GM10266 (cell line): ENCODE data around the gene CCDC92.

Source experiments
- DNase-seq: peaks from one replicate; pipeline ENCODE4 v3.0.0; 2012; ENCODE audit errors: extremely low spot score
- TF ChIP-seq, protein P1 (sequence below): IDR thresholded peaks from 2 replicates; pipeline ENCODE4 v1.5.1; 2012; ENCODE audit warnings: mild to moderate bottlenecking, low read depth; ENCODE audit not compliant: control insufficient read depth, insufficient read depth; ENCODE audit errors: missing control alignments

CCDC92 gene

DNA sequence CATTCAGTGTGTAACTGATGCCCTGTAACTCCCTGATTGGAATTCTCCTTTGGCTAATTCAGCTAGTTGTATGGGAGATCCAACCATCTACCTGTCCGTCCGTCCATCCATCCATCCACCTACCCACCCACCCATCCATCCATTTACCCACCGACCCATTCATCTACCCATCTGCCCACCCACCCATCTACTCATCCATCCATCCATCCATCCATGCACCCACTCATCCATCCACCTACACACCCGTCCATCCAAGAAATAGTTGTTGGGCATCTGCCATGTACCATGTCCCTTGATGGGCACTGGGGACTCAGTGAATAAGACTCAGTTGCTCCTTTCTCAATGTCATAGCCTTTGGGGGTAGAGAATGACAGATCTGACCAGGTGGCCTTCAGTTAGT, 48.1 kb downstream of the CCDC92 start:
- no peak for DNase-seq
- TF ChIP-seq, protein P1, sequence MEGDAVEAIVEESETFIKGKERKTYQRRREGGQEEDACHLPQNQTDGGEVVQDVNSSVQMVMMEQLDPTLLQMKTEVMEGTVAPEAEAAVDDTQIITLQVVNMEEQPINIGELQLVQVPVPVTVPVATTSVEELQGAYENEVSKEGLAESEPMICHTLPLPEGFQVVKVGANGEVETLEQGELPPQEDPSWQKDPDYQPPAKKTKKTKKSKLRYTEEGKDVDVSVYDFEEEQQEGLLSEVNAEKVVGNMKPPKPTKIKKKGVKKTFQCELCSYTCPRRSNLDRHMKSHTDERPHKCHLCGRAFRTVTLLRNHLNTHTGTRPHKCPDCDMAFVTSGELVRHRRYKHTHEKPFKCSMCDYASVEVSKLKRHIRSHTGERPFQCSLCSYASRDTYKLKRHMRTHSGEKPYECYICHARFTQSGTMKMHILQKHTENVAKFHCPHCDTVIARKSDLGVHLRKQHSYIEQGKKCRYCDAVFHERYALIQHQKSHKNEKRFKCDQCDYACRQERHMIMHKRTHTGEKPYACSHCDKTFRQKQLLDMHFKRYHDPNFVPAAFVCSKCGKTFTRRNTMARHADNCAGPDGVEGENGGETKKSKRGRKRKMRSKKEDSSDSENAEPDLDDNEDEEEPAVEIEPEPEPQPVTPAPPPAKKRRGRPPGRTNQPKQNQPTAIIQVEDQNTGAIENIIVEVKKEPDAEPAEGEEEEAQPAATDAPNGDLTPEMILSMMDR: no peak

DNA sequence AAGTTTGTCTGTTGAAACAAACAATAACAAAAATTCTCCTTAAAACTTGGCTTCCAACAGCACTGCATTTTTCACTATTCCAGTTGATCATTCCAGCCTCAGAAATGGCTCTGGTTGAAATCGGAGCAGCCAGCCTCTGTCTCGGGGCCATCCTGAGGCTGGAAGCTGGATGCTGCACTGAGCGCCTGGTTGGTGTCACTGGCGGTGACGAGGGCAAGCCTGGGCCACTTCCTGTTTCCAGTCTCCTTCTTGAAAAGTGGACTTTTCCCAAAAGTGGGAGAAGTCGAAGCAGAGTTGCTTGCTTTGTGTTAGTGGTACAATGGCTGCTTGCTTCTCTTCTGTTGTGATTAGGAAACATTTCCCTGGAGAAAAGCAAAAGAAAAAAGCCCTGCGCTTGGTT, 48.7 kb downstream of the CCDC92 start:
- TF ChIP-seq, protein P1: no peak
- no peak for DNase-seq

DNA sequence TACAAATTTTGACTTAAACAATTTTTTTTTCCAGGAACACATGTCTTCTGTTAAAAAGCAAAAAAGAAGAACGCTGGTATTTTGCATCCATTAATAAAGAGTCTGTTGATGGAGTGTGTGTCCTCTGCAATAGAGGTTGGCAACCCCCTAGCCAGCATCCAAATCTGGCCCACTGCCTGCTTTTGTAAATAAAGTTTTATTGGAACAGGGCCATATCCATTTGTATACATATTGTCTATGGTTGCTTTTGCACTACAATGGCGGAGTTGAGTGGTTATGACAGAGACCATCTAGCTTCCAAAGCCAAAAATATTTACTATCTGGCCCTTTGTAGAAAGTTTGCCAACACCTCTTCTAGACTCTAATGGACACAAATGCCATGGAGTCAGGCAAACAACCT, 49.6 kb downstream of the CCDC92 start:
- no peak for DNase-seq
- TF ChIP-seq, protein P1: no peak

DNA sequence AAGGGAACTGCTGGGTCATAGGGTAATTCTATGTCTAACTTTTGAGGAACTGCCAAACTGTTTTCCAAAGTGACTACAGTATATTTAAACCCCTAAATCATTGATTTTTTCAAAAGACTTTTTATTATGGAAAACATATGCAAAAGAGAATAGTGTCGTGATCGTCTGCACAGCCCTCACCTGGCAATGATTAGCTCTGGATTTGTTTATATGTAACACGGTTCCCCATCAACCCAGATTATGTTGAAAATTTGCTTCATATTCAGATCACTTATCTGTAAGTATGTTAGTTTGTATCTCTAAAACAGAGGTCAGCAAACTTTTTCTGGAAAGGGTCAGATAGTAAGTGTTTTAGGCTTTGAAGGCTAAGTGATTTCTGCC, 52.7 kb downstream of the CCDC92 start:
- no peak for DNase-seq
- TF ChIP-seq, protein P1: no peak

DNA sequence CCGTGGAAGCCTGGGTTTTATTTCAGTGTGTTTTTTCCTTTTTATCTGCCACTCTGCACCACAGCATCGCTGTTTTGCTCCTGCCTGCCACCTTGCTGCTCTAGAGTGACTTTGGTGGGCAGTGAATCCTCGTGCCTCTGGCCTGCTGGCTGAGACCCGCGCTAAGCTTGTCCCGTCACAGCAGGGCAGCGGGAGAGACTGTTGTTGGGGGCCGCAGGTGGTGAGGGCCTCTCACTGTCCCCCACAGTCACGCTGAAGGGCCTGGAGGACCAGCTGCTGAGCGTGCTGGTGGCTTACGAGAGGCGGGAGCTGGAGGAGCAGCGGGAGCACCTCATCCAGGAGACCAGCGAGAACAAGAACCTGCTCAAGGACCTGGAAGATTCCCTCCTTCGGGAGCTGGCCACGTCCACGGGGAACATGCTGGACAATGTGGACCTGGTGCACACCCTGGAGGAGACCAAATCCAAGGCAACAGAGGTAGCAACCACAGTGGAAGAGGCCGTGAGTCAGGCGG, 55.2 kb downstream of the CCDC92 start:
- DNase-seq: no peak

DNA sequence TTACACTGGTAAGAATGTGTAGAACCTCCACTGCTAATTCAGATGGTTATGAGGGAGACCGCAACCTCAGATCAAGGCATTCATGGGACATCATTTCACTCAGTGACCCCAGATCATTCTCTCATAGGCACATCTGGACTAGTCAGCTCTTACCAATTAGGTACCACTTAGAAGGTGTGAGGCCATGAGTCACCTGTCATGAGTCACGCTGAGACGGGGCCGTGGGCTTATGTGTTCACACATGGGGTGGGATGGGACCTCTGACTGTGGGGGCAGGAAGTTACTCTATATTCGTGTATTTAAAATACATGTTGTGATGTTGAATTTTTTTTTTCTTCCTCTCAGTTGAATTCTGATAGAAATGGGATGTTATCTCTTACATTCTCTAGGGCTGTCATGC, 55.9 kb downstream of the CCDC92 start:
- TF ChIP-seq, protein P1: no peak
- no peak for DNase-seq

More for the DNA sequence above, 55.2 kb downstream of the CCDC92 start:
- TF ChIP-seq, protein P1: no peak

DNA sequence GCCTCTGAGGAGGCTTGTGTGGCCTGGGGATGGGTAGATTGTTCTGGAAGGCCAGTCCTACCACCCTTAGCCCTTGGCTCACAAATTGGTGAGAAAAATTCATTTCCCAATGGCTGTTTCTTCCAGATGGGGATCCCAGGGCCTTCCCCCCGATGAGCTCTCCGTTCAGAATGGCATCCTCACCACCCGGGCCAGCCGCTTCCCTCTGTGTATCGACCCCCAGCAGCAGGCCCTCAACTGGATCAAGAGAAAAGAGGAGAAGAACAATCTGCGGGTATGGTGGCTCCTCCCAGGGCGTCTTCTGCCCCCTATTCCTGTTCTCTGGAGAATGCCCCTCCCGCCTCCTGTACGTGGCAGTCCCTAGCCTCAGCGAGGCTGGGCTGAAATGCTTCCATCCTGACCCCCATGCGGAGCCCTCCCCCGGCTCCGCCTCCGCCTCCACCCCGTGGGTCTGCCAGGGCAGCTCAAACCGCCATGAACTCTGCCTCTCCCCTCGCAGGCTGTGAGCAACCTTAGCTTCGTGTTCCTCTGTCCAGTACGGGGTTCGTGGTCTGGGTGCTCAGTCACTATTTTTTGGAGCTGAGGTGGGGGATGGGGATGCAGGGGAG, 57.8 kb downstream of the CCDC92 start:
- TF ChIP-seq, protein P1: no peak
- DNase-seq: no peak
